Immature natural killer cell (primary cell): ENCODE measurements around the gene ELMOD3. TPM values are rescaled to one million over a fixed set of nuclear protein-coding genes. Genes with fewer than 3 reads are reported as not detected.
"Not testable (repeated sequence)": the region's sequence is repeated elsewhere in the genome, so short reads cannot be mapped to it uniquely, and the experiment has no call there.

Experiments used
- DNase-seq, 3 donors: peaks; one replicate each; pipeline ENCODE4 v3.0.0; 2022; ENCODE audit warnings: mixed read lengths in 1 of 3
- H3K27ac Mint-ChIP-seq, 6 donors: one replicate each; pipeline ENCODE4 v1.8.0; 2020; ENCODE audit warnings: mixed read lengths in 6 of 6, mild to moderate bottlenecking in 5 of 6, inconsistent platforms in 4 of 6, moderate library complexity in 3 of 6
- H3K27me3 Mint-ChIP-seq, 3 donors: one replicate each; pipeline ENCODE4 v1.8.0; 2020 to 2021; ENCODE audit warnings: low read depth in 3 of 3, mild to moderate bottlenecking in 3 of 3, mixed read lengths in 3 of 3, moderate library complexity in 3 of 3, inconsistent platforms in 1 of 3
- H3K36me3 Mint-ChIP-seq, 3 donors: one replicate each; pipeline ENCODE4 v1.8.0; 2020; ENCODE audit warnings: mixed read lengths in 3 of 3, inconsistent platforms in 2 of 3, mild to moderate bottlenecking in 2 of 3
- H3K4me1 Mint-ChIP-seq, 2 donors: one replicate each; pipeline ENCODE4 v1.8.0; 2020; ENCODE audit warnings: inconsistent platforms in 2 of 2, mild to moderate bottlenecking in 2 of 2, mixed read lengths in 2 of 2, moderate library complexity in 1 of 2
- H3K4me3 Mint-ChIP-seq, 5 donors: one replicate each; pipeline ENCODE4 v1.8.0; 2020; ENCODE audit warnings: mild to moderate bottlenecking in 5 of 5, mixed read lengths in 5 of 5, inconsistent platforms in 3 of 5, moderate library complexity in 3 of 5
- H3K9me3 Mint-ChIP-seq, 6 donors: one replicate each; pipeline ENCODE4 v1.8.0; 2020; ENCODE audit warnings: mild to moderate bottlenecking in 6 of 6, mixed read lengths in 6 of 6, inconsistent platforms in 4 of 6, moderate library complexity in 3 of 6
- polyA plus RNA-seq, 3 donors: library from polyadenylated mRNA; unstranded; fragments of 300-500 nt; fragmentation: Illumina TruSeq; gene quantifications; one replicate each; pipeline ENCODE4 v1.2.3, GENCODE V29; 2021

ELMOD3 gene
- polyA plus RNA-seq, 3 donors from 2014 or later: 10.9 to 17.7 (median 14.0) TPM

DNA sequence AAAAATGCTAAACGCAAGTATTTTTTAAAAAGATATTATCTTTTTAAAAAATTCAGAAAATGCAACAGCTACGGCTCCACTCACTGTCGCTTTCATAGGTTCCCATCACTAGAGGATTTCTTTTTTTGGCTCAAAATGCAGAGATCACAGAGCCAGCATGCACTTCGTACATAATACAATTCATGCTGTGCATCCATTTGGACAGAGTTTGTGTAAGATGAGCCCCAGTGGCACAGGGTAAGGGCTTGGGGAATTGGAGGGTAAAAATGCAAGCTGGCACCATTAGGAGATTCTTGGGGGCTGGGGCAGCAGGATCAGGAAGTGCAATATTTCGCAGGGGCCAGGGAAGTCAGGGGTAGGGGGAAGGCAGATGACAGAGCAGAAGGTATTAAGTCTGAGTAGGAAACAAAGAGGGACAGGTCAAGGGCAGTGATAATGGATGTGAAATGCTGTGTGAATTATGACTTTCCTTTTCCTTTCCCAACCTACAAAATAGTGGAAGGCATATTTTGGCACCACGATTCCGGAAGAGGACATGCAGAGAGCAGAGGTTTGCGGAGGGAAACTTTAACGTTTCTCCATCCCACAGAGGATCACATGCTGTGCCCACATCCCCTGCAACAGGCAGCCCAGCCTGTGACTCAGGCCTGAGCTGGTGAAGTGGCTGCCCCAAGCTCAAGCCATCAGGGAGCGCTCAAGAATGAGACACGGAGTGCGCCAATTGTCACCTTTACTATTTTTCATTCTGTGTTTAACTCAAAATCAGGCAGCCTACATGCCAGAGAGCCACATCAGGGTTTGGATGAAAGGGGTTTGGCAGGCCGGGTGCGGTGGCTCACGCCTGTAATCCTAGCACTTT, 50.9 kb downstream of the ELMOD3 start:
- peaks cover 2 to 11% (median 7%) of the 10 kb centered on the region in 3 donors for H3K27me3 Mint-ChIP-seq
- H3K36me3 Mint-ChIP-seq: peaks cover 3 to 17% (median 8%) of the 10 kb centered on the region in 3 donors
- peak; percentile 75 to 83 (median 78) for DNase-seq
- H3K9me3 Mint-ChIP-seq: peaks cover 0 to 16% (median 8%) of the 10 kb centered on the region in 6 donors
- H3K27ac Mint-ChIP-seq: peak overlapping the region; percentile 29 to 87 (median 61)
- H3K4me1 Mint-ChIP-seq: peaks cover 49 to 54% of the 10 kb centered on the region in 2 donors
- peak overlapping the region; percentile 61 to 83 (median 67) for H3K4me3 Mint-ChIP-seq

DNA sequence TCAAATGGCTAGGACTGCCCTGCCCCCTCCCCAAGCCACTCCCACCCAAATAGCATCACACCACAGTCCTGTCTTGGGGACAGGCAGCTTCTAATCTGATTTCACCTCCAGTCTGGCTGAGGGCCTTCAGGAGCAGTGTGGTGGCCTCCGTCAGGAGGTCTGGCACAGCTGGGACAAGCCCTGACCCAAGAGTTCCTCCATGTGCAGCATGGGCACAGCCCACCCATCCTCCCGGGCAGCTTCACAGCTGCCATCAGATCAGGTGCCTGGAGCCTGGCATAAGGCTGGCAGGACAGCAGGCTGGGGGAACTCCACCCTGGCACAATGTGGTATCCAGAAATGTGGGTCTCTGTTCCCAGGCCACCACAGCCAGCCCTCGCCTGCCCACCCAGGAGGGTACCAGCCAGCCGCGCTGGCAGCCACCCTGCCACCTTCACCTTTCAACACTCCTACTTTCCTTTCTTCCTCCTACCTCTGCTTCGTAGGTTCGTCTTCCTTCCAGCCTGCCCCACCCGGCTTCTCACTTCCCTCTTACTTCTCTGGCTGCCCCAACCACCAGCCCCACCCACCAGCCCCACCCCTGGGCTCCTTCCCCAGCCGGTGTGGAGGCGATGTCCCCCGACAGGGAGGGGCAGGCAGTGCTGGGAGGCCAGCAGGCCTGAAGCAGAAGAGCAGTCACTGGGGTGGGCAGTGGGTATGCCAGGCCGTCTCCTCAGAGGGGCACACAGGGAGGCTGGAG, 55.4 kb downstream of the ELMOD3 start, which contains the start of gene CAPG:
Gene CAPG, minus strand, starts transcription at position 522 of the 739 bp plus-strand sequence. CDS start 8,221 bp downstream, outside the sequence.
- Mint-ChIP-seq H3K27ac (peak within 1 kb of the TSS in 3 of 6 donors; percentile 26 to 68 (median 50)), H3K36me3 (peaks cover 0 to 4% (median 2%) of the 10 kb centered on the region in 3 donors), H3K27me3 (peaks cover 7 to 21% (median 19%) of the 10 kb centered on the region in 3 donors), H3K4me1 (peaks cover 67 to 73% of the 10 kb centered on the region in 2 donors), H3K9me3 (no peaks in the 10 kb centered on the region), H3K4me3 (peak within 1 kb of the TSS; percentile 70 to 77 (median 75))
- no peak for DNase-seq

DNA sequence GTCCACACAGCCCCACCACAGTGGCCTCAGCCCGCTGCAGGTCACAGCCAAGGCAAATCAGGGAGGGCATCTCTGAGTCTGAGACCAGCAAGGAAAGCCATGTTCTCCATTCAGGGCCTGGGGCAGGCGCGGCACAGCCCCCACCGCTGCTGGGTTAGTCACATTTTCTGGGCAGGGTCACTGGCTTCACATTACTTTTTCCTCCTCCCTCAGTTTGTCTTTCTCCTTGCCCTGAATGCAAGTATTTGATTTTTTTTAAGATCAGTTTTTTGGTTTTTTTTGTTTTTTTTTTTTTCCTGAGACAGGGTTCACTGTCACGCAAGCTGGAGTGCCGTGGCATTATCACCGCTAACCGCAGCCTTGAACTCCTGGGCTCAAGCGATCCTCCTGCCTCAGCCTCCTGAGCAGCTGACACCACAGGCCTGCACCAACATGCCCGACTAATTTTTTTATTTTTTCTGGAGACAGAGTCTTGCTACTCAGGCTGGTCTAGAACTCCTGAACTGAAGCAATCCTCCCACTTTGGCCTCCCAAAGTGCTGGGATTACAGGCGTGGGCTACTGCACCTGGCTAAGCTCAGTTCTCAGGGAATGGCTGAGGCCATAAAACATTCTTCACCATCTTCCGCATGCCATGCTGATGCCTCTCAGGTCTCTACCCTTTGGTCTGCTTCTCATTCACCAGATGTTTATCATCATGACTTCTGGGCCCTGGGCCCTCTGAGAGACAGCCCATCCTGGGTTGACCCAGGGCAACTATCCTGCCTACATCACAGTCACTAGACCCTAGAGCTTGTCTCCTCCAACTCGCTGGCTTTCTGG, 56.2 kb downstream of the ELMOD3 start:
- peak overlapping the region; percentile 29 to 77 (median 71) for H3K4me3 Mint-ChIP-seq
- H3K27ac Mint-ChIP-seq: peak overlapping the region in 1 of 6 donors; percentile 68
- H3K4me1 Mint-ChIP-seq: peaks cover 67 to 73% of the 10 kb centered on the region in 2 donors
- no peaks in the 10 kb centered on the region for H3K9me3 Mint-ChIP-seq
- H3K36me3 Mint-ChIP-seq: no peaks in the 10 kb centered on the region
- H3K27me3 Mint-ChIP-seq: peaks cover 4 to 22% (median 17%) of the 10 kb centered on the region in 3 donors
- DNase-seq: no peak

DNA sequence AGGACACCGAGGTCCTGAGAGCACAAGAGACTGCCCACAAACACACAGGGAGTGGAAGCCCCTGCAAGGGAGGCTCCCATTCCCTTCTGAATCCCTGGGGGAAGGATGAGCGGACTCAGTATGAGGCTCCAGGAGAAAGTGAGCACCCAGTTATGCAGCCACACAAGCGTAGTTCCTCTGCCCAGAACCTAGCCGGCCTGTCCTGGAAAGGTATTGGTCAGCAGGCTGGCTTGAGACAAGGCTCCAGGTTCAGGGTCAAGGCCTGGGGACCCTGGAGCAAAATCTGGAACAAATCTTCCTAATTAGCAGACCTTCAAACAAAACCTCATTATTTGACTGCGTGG, 56.8 kb downstream of the ELMOD3 start:
- peak overlapping the region in 3 of 5 donors; percentile 12 to 77 (median 52) for H3K4me3 Mint-ChIP-seq
- H3K4me1 Mint-ChIP-seq: peaks cover 67 to 71% of the 10 kb centered on the region in 2 donors
- peaks cover 2 to 22% (median 16%) of the 10 kb centered on the region in 3 donors for H3K27me3 Mint-ChIP-seq
- H3K36me3 Mint-ChIP-seq: no peaks in the 10 kb centered on the region
- H3K27ac Mint-ChIP-seq: no peak overlapping the region
- DNase-seq: no peak
- no peaks in the 10 kb centered on the region for H3K9me3 Mint-ChIP-seq

DNA sequence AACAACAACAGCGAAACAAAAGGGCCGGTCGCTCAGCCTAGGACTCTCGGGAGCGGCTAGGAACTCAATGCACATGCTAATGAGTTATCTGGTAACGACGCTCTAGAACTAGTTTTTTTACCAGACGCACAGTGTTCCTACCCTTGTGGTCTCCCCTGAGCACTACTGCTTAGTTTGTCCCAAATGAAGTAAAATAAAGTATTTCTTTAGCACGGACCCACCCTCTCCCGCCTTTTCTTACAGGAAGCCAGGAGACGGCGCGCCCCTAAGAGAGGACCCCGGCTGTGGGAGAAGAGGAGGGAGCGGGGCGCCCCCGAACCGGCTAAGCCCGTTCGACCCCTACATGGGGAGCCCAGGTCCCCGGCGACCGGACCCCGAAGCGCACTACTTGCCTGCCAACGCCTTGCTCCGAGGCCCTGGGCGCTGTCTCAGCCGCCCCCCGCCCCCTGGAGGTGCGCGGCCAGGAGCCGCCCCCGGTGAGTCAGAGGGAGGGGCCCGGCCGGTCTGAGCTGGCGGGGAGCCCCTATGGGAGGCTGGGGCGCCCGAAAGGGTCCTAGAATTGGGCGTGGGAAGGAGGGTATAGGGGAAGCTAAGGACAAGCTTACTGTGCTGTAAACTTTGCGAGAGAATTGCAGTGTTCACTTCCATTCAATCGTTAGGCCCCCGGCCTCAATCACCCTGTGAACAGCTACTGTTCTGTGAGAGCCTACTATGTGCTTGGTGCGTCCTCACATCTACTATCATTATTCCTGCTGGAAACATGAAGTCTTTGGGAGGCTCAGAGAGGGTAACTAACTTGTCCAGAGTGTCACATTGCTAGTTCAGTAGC, 59.2 kb downstream of the ELMOD3 start:
- H3K4me3 Mint-ChIP-seq: peak overlapping the region; percentile 49 to 81 (median 75)
- H3K36me3 Mint-ChIP-seq: no peaks in the 10 kb centered on the region
- H3K9me3 Mint-ChIP-seq: no peaks in the 10 kb centered on the region
- DNase-seq: no peak
- peak overlapping the region in 2 of 6 donors; percentile 17 to 62 for H3K27ac Mint-ChIP-seq
- peaks cover 2 to 20% (median 11%) of the 10 kb centered on the region in 3 donors for H3K27me3 Mint-ChIP-seq
- peaks cover 55 to 56% of the 10 kb centered on the region in 2 donors for H3K4me1 Mint-ChIP-seq

DNA sequence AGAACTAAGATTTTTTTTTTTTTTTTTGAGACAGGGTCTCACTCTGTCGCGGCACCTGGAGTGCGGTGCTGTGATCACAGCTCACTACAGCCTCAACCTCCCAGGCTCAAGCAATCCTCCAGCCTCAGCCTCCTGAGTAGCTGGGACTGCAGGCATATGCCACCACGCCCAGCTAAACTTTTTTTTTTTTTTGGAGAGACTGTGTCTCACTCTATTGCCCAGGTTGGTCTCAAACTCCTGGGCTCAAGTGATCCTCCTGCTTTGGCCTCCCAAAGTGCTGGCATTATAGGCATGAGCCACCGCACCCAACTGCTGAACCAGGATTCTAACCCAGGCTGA, 59.8 kb downstream of the ELMOD3 start:
- DNase-seq, H3K9me3 Mint-ChIP-seq, H3K27ac Mint-ChIP-seq, H3K36me3 Mint-ChIP-seq: not testable (repeated sequence)
- H3K4me3 Mint-ChIP-seq: peak overlapping the region in 2 of 5 donors; percentile 10 to 23
- peaks cover 2 to 20% (median 11%) of the 10 kb centered on the region in 3 donors for H3K27me3 Mint-ChIP-seq
- H3K4me1 Mint-ChIP-seq: peaks cover 54 to 56% of the 10 kb centered on the region in 2 donors

DNA sequence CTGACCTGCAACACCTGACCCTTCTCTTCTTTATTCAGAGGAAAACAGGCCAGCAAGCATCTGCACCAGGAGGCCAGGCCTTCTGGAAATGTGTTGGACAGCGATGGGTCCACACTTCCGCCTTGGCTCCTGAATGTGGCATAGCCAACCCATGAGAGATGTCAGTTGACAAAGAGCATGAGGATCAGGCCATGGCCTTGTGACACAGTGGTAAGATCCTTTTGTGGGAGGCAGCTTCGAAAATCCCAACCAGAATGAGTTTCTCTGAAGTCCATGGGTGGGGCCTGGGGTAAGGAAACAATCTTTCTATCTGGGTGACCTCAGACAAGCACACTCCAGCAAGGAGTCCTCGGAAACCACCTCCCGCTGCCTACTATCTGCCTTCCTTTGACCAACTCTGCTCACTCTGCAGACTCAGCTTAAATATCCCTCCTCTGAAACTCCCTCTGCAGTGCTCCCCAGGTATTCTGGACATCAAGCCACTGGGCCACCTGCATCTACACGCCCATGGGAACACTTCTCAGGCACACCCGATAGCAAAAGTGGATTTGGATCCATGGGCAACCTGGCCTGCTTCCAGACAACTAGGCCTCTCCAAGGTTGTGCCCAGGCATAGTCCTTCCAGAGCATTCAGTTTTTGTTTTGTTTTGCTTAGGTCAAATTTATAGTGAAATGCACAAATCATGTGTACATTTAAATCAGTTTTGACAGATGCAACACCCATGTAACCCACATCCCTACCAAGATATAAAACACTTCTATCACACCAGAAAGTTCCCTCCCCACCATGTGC, 60.4 kb downstream of the ELMOD3 start:
- H3K9me3 Mint-ChIP-seq: no peaks in the 10 kb centered on the region
- H3K4me1 Mint-ChIP-seq: peaks cover 53 to 54% of the 10 kb centered on the region in 2 donors
- H3K27ac Mint-ChIP-seq: peak overlapping the region in 5 of 6 donors; percentile 9 to 79 (median 18)
- peak in 2 of 3 donors; percentile 41 to 54 for DNase-seq
- peaks cover 2 to 20% (median 11%) of the 10 kb centered on the region in 3 donors for H3K27me3 Mint-ChIP-seq
- peak overlapping the region; percentile 1 to 59 (median 22) for H3K4me3 Mint-ChIP-seq
- H3K36me3 Mint-ChIP-seq: no peaks in the 10 kb centered on the region

DNA sequence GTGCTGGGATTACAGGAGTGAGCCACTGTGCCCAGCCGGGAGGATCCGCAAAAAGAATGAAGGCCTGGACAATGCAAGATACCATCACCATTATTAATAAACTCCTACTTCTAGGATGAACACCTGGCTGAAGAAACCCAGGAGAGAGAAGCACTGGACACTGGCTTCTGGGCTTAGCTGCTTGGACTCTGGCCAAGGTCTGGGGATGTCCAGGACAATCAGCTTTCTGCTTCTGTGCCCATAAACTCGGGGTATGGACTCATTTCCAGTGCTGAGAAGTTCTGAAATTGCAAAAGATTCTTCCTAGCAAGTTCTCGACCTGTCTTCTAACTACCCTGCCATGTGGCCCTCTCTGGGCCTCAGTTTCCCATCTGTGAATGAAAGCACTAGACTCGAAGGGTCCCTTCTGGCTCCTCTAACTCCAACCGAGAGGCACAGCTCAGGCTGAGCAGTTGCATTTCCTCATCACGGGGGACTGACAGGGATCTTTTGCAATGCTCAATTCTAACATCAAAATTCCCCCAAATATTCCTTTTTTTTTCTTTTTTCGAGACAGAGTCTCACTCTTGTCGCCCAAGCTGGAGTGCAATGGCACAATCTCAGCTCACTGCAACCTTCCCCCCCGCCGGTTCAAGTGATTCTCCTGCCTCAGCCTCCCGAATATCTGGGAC, 61.5 kb downstream of the ELMOD3 start:
- peaks cover 5 to 20% (median 11%) of the 10 kb centered on the region in 3 donors for H3K27me3 Mint-ChIP-seq
- no peaks in the 10 kb centered on the region for H3K36me3 Mint-ChIP-seq
- H3K4me1 Mint-ChIP-seq: peaks cover 49 to 50% of the 10 kb centered on the region in 2 donors
- no peak overlapping the region for H3K27ac Mint-ChIP-seq
- H3K4me3 Mint-ChIP-seq: peak overlapping the region in 1 of 5 donors; percentile 36
- H3K9me3 Mint-ChIP-seq: no peaks in the 10 kb centered on the region
- DNase-seq: no peak

DNA sequence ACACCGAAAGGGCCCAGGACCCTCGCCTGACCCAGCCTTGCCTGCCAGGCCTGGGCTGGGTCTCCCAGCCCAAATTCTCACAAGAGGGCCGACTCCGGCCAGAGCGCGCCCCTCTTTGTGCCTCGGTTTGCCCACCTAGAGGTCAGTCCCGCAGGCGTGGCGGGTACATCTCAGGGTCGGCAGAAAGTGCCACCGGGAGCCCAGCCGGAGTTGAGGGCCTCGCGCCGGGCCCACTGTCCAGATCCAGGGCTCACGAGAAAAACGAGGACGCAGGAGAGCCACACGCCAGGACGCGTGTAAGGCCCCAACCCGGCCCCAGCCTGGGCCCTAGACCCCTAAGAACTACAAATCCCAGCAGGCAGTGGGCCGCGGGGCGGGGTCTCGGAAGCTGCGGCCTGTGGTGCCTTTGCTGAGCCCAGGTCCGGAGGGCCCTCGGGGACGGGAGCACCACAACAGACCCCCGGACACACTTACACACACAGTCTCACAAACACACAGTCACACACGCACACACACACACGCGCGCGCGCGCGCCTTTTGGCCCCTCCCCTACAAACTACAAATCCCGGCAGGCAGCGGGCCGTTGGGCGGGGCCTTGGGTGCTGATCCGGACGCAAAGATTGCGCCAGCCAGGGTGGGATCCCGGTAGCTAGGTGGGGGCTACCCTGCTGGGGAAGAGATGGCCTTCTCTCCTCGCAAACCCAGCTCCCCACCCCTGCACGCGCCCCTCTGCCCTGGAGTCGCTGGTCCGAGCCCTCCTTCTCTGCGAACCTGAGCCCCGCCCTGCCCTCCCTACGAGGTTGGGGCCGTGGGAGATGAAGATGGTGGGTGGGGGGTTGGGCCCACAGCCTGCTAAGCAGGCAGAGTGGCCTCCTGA, 63.8 kb downstream of the ELMOD3 start, which contains the start of gene SH2D6:
Gene SH2D6, plus strand, starts transcription at position 583 of the 877 bp plus-strand sequence. CDS start 10,752 bp downstream, outside the sequence.
- DNase-seq: peak; percentile 76 to 80 (median 79)
- peak within 1 kb of the TSS; percentile 83 to 97 (median 94) for H3K27ac Mint-ChIP-seq
- no peaks in the 10 kb centered on the region for H3K9me3 Mint-ChIP-seq
- peaks cover 42 to 45% of the 10 kb centered on the region in 2 donors for H3K4me1 Mint-ChIP-seq
- H3K4me3 Mint-ChIP-seq: peak within 1 kb of the TSS; percentile 92 to 98 (median 96)
- H3K27me3 Mint-ChIP-seq: peaks cover 5 to 13% (median 7%) of the 10 kb centered on the region in 3 donors
- H3K36me3 Mint-ChIP-seq: no peaks in the 10 kb centered on the region

DNA sequence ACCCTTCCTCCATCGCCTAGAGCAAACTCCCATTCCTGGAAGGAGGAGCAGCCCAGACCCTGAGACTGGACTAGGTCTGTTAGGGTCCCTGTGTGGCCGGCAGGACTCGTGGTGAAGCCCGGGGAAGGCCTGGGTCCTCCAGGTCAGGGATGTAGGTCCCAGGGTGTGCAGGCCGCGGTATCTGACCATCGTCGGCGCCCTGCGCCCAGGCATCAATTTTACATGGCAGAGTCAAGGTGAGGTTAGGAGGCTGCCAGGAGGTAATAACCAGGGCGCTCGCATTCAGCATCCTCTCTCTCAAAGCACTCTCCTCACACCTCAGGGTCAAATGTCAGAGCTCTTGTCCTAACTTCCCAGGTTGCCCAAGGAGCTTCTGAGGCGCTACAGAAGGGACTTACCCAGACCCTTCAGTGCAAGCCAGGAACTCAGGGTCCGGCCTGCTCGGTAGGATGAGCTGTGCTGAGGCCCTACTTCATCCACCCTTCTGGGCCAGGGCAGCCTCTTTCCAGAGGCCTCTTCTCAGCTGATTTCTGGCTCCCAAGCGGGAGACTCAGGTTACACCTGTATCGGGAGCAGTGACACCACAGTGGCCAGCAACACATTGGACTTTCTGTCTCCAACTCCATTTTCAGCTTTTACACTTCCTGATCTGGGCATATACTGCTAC, 64.6 kb downstream of the ELMOD3 start:
- Mint-ChIP-seq H3K9me3 (no peaks in the 10 kb centered on the region), H3K36me3 (no peaks in the 10 kb centered on the region), H3K4me3 (peak overlapping the region; percentile 57 to 98 (median 92)), H3K27me3 (peaks cover 2 to 9% (median 2%) of the 10 kb centered on the region in 3 donors), H3K4me1 (peaks cover 37 to 42% of the 10 kb centered on the region in 2 donors), H3K27ac (peak overlapping the region; percentile 83 to 97 (median 94))
- DNase-seq: no peak
